SK-N-SH treated with all-trans-retinoic acid at 6 μM for 48 hours (cell line): ENCODE measurements around the gene PHRF1.

Source experiments
- ATAC-seq: fragments of 200-7000 bp; cut with Tn5 transposase; 3 replicates; pipeline ENCODE4 v1.9.1; 2020; ENCODE audit warnings: mild to moderate bottlenecking, moderate library complexity
- CSDC2 ChIP-seq: fragments of 250-450 bp; sonication (Bioruptor Pico); IDR thresholded peaks from 2 replicates; pipeline ENCODE4 v1.5.0; 2020; ENCODE audit warnings: mild to moderate bottlenecking, moderate library complexity
- GLIS3 ChIP-seq: fragments of 250-450 bp; sonication (Bioruptor Pico); IDR thresholded peaks from 2 replicates; pipeline ENCODE4 v1.5.0; 2020; ENCODE audit warnings: mild to moderate bottlenecking, moderate library complexity
- ISL1 ChIP-seq: fragments of 250-450 bp; sonication (Bioruptor Pico); IDR thresholded peaks from 2 replicates; pipeline ENCODE4 v2.1.2; 2022; ENCODE audit warnings: mild to moderate bottlenecking, moderate library complexity
- OSR1 ChIP-seq: fragments of 250-450 bp; sonication (Bioruptor Pico); IDR thresholded peaks from 2 replicates; pipeline ENCODE4 v1.8.0; 2022; ENCODE audit warnings: moderate library complexity, mild to moderate bottlenecking, inconsistent platforms
- PPARA ChIP-seq: fragments of 250-450 bp; sonication (Bioruptor Pico); IDR thresholded peaks from 2 replicates; pipeline ENCODE4 v1.5.0; 2020; ENCODE audit warnings: mild to moderate bottlenecking, borderline replicate concordance
- RARB ChIP-seq: fragments of 250-450 bp; sonication (Bioruptor Pico); IDR thresholded peaks from 2 replicates; pipeline ENCODE4 v1.8.0; 2021; ENCODE audit warnings: mild to moderate bottlenecking, moderate library complexity
- SNAI2 ChIP-seq: fragments of 250-450 bp; sonication (Bioruptor Pico); IDR thresholded peaks from 2 replicates; pipeline ENCODE4 v1.5.0; 2020; ENCODE audit warnings: mild to moderate bottlenecking, moderate library complexity
- TCF4 ChIP-seq: fragments of 250-450 bp; sonication (Bioruptor Pico); IDR thresholded peaks from 2 replicates; pipeline ENCODE4 v1.8.0; 2021; ENCODE audit warnings: mild to moderate bottlenecking, moderate library complexity, borderline replicate concordance
- ZC3H10 ChIP-seq: fragments of 250-450 bp; sonication (Bioruptor Pico); IDR thresholded peaks from 2 replicates; pipeline ENCODE4 v1.5.1; 2021; ENCODE audit warnings: mild to moderate bottlenecking, moderate library complexity
- ZFP3 ChIP-seq: fragments of 250-450 bp; sonication (Bioruptor Pico); IDR thresholded peaks from 2 replicates; pipeline ENCODE4 v1.5.0; 2020; ENCODE audit warnings: mild to moderate bottlenecking, moderate library complexity
- ZFP30 ChIP-seq: fragments of 450-650 bp; formaldehyde crosslinking; IDR thresholded peaks from 2 replicates; pipeline ENCODE4 v1.5.0; 2022; ENCODE audit warnings: mild to moderate bottlenecking, moderate library complexity
- ZNF565 ChIP-seq: fragments of 450-650 bp; formaldehyde crosslinking; conservative IDR thresholded peaks from 2 replicates; pipeline ENCODE4 v1.5.0; 2020; ENCODE audit warnings: low read depth, mild to moderate bottlenecking, moderate library complexity
- ZNF70 ChIP-seq: fragments of 450-650 bp; formaldehyde crosslinking; IDR thresholded peaks from 2 replicates; pipeline ENCODE4 v1.5.0; 2020; ENCODE audit warnings: mild to moderate bottlenecking, moderate library complexity
- ZNF8 ChIP-seq: fragments of 450-650 bp; formaldehyde crosslinking; IDR thresholded peaks from 2 replicates; pipeline ENCODE4 v1.5.0; 2020; ENCODE audit warnings: mild to moderate bottlenecking, moderate library complexity
- TF ChIP-seq, protein P1 (sequence below): fragments of 250-450 bp; sonication (Bioruptor Pico); IDR thresholded peaks from 2 replicates; pipeline ENCODE4 v1.5.1; 2021; ENCODE audit warnings: mild to moderate bottlenecking, moderate library complexity
- TF ChIP-seq, protein P2 (sequence below): fragments of 250-450 bp; sonication (Bioruptor Pico); IDR thresholded peaks from 2 replicates; pipeline ENCODE4 v1.5.0; 2020; ENCODE audit warnings: mild to moderate bottlenecking, moderate library complexity
- TF ChIP-seq, protein P3 (sequence below): fragments of 250-450 bp; sonication (Bioruptor Pico); IDR thresholded peaks from 2 replicates; pipeline ENCODE4 v1.5.1; 2020; ENCODE audit warnings: low read depth, mild to moderate bottlenecking, moderate library complexity

PHRF1 gene

DNA sequence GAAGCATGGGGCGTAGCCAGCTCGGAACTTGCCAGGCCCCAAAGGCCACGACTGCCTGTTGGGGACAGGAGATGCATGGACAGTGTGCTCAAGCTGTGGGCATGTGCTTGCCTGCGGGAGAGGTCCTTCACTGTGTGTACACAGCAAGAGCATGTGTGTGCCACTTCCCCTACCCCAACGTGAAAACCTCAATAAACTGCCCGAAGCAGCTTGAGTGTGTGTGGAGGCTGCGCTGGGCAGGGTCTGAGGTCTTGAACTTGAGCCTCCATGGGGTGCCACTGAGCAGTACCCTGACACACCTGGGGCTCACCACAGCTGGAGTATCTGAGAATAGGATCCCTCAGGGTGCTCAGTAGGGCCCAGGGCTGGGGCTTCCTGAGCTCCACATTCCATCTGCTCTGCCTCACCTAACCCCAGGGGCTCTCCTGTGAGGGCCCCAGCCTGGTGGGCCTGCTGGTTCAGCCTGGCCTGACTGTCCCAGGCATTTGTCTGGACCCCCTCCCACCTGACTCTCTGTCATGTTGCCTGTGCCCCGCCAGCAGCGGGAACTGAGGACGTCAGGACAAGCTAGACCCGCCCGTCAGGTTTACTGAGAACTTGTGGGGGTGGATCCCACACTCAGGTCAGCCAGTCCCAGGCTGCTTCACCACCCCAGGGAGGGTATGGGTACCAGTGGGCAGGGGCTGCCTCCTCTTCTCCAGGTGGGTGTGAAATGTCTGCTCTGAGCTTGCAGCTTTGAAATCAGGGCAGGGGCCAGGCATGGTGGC is 12.3 kb upstream of the PHRF1 start:
- ATAC-seq: no peak
- TF ChIP-seq, protein P1, sequence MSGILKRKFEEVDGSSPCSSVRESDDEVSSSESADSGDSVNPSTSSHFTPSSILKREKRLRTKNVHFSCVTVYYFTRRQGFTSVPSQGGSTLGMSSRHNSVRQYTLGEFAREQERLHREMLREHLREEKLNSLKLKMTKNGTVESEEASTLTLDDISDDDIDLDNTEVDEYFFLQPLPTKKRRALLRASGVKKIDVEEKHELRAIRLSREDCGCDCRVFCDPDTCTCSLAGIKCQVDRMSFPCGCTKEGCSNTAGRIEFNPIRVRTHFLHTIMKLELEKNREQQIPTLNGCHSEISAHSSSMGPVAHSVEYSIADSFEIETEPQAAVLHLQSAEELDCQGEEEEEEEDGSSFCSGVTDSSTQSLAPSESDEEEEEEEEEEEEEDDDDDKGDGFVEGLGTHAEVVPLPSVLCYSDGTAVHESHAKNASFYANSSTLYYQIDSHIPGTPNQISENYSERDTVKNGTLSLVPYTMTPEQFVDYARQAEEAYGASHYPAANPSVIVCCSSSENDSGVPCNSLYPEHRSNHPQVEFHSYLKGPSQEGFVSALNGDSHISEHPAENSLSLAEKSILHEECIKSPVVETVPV (CRISPR knock-in tag): no peak
- TF ChIP-seq ISL1: no peak
- TF ChIP-seq OSR1 (CRISPR knock-in tag): no peak
- TF ChIP-seq ZNF70 (CRISPR knock-in tag): no peak
- TF ChIP-seq ZFP30 (CRISPR knock-in tag): no peak
- TF ChIP-seq SNAI2 (CRISPR knock-in tag): no peak
- TF ChIP-seq, protein P2, sequence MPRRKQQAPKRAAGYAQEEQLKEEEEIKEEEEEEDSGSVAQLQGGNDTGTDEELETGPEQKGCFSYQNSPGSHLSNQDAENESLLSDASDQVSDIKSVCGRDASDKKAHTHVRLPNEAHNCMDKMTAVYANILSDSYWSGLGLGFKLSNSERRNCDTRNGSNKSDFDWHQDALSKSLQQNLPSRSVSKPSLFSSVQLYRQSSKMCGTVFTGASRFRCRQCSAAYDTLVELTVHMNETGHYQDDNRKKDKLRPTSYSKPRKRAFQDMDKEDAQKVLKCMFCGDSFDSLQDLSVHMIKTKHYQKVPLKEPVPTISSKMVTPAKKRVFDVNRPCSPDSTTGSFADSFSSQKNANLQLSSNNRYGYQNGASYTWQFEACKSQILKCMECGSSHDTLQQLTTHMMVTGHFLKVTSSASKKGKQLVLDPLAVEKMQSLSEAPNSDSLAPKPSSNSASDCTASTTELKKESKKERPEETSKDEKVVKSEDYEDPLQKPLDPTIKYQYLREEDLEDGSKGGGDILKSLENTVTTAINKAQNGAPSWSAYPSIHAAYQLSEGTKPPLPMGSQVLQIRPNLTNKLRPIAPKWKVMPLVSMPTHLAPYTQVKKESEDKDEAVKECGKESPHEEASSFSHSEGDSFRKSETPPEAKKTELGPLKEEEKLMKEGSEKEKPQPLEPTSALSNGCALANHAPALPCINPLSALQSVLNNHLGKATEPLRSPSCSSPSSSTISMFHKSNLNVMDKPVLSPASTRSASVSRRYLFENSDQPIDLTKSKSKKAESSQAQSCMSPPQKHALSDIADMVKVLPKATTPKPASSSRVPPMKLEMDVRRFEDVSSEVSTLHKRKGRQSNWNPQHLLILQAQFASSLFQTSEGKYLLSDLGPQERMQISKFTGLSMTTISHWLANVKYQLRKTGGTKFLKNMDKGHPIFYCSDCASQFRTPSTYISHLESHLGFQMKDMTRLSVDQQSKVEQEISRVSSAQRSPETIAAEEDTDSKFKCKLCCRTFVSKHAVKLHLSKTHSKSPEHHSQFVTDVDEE: no peak
- TF ChIP-seq GLIS3: no peak
- TF ChIP-seq ZNF8 (CRISPR knock-in tag): no peak
- no peak for TF ChIP-seq CSDC2
- no peak for TF ChIP-seq RARB (CRISPR knock-in tag)
- TF ChIP-seq, protein P3, sequence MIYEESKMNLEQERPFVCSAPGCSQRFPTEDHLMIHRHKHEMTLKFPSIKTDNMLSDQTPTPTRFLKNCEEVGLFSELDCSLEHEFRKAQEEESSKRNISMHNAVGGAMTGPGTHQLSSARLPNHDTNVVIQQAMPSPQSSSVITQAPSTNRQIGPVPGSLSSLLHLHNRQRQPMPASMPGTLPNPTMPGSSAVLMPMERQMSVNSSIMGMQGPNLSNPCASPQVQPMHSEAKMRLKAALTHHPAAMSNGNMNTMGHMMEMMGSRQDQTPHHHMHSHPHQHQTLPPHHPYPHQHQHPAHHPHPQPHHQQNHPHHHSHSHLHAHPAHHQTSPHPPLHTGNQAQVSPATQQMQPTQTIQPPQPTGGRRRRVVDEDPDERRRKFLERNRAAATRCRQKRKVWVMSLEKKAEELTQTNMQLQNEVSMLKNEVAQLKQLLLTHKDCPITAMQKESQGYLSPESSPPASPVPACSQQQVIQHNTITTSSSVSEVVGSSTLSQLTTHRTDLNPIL (CRISPR knock-in tag): no peak
- no peak for TF ChIP-seq ZFP3

DNA sequence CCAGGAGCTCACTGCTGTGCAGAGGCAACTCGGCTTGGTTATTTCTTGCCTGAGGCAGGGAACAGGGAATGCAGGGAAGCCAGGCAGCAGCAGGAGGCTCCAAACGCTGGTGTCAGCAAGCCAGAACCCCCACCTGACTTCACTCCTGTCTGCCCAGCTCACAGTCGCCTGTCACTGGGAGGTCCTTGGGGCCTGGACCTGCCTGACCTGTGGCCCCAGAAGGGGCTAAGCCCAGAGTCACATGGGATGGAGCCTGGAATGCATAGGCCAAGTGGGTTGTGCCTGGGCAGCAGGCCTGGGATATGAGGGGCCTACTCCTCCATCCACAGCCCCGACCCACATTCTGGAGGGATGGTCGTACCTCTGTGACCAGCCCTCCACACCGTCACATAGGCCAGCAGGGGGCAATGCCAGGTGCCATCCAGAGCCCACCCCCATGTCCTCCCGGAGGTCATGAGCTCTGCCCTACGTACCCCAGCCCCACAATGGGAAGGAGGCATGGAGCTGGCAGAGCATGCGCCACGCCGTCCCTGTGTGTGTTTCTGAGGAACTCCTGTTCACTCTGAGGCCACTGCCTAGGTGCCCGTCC is 10.3 kb upstream of the PHRF1 start:
- no peak for ATAC-seq
- TF ChIP-seq ZNF8 (CRISPR knock-in tag): no peak
- no peak for TF ChIP-seq ZC3H10 (CRISPR knock-in tag)
- TF ChIP-seq GLIS3: no peak
- TF ChIP-seq SNAI2 (CRISPR knock-in tag): no peak
- no peak for TF ChIP-seq PPARA
- no peak for TF ChIP-seq ZNF70 (CRISPR knock-in tag)
- TF ChIP-seq, protein P1 (CRISPR knock-in tag): no peak

DNA sequence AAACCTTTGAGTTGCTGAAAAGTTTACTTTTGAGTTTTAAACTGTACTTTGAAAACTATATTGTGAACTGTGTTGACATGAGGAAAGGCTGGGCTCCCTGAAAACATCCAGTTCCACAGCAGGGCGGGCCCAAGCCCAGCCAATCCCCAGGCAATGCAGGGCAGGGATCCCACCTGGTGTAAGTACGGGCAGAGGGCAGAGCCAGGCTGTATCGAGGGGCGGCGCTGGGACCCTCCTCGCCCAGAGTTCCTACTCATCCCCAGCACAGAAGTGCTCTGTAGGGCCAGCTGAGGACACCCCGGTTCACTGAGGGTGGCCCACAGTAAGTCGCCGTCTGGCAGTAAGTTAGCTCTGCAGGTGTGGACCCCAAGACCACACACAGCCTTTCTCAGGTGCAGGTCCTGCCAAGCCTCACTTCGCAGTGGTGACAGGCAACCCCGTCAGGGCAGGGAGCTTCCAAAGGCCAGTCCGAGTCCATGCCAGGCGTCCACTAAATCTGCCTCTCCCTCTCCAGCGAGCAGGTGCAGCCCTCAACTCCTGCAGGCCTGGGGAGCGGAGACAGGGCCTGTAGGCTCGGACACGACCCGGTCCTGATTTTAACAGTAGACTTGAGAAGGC is 9.2 kb upstream of the PHRF1 start:
- ATAC-seq: no peak
- TF ChIP-seq, protein P1 (CRISPR knock-in tag): no peak
- TF ChIP-seq TCF4 (CRISPR knock-in tag) (no peak), SNAI2 (CRISPR knock-in tag) (no peak), CSDC2 (no peak), ZNF8 (CRISPR knock-in tag) (no peak), ZFP30 (CRISPR knock-in tag) (no peak), ISL1 (no peak), ZNF70 (CRISPR knock-in tag) (no peak), GLIS3 (no peak), PPARA (no peak), ZNF565 (no peak), RARB (CRISPR knock-in tag) (no peak)
- TF ChIP-seq, protein P2: no peak
